ENCODE measurements around the gene SLC25A34.

The SLC25A34 gene

DNA sequence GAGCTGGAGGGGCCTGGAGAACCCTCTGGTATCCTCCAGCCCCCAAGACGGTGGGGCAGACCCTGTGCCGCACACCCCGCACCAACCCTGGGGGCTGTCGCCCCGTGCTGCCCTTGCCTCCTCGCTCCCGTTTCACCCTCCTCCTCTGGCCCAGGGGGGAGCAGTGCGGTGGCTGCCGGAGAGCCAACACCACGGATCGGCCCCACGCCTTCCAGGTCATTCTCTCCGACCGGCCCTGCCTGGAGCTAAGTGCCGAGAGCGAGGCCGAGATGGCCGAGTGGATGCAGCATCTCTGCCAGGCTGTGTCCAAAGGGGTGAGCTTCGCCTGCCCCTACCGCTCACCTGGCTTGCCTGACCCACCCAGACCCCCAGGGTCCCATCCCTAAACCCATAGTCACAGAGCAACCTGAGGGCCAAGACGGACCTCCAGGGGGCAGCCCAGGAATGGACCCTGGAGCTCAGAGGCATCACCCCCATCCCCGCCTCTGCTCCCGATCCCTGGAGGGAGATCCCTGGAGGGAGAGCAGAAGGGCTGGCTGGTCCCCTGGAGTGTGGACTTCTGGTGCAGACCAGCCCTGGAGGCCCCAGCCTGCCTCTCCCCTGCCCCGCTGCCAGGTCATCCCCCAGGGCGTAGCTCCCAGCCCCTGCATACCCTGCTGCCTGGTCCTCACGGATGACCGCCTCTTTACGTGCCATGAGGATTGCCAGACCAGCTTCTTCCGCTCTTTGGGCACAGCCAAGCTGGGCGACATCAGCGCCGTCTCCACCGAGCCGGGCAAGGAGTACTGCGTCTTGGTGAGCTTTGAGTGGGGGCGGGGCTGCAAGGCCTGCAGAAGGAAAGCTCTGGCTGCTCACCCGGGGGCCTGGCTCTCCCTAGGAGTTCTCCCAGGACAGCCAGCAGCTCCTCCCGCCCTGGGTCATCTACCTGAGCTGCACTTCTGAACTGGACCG lies 4.0 kb upstream of the SLC25A34 start:
- Histone ChIP-seq H3K9me3 (no peaks in the 10 kb centered on the region), H3K4me3 (no peak overlapping the region), H3K27ac (no peak overlapping the region), H3K9ac (no peak overlapping the region), H3K4me1 (peaks cover 22% of the 10 kb centered on the region), H3K4me2 (no peak overlapping the region), H3K36me3 (peaks cover 83% of the 10 kb centered on the region), H4K20me1 (peaks cover 37% of the 10 kb centered on the region), H3K27me3 (no peaks in the 10 kb centered on the region)
- no peak for TF ChIP-seq Cebpa-rat (IDR thresholded peaks at IDR 0.05)

GRCh38 chr1:15732686-15733081 lies 3.4 kb upstream of the SLC25A34 start:
- Histone ChIP-seq H3K27me3 (no peaks in the 10 kb centered on the region), H3K36me3 (peaks cover 76% of the 10 kb centered on the region), H3K9me3 (no peaks in the 10 kb centered on the region), H3K9ac (no peak overlapping the region), H3K4me2 (no peak overlapping the region), H3K4me1 (peaks cover 17% of the 10 kb centered on the region), H3K4me3 (no peak overlapping the region), H4K20me1 (peaks cover 30% of the 10 kb centered on the region), H3K27ac (no peak overlapping the region)
- TF ChIP-seq Cebpa-rat (IDR thresholded peaks at IDR 0.05), result no peak

- Histone ChIP-seq H3K9ac (no peak overlapping the region), H3K27ac (no peak overlapping the region), H3K4me2 (no peak overlapping the region), H3K27me3 (no peaks in the 10 kb centered on the region), H3K36me3 (peaks cover 70% of the 10 kb centered on the region), H3K9me3 (no peaks in the 10 kb centered on the region), H4K20me1 (peaks cover 24% of the 10 kb centered on the region), H3K4me3 (no peak overlapping the region), H3K4me1 (peaks cover 17% of the 10 kb centered on the region)
- no peak for TF ChIP-seq Cebpa-rat (IDR thresholded peaks at IDR 0.05)
These were observed 2.8 kb upstream of the SLC25A34 start for GRCh38 chr1:15733218-15733725.

- peaks cover 19% of the 10 kb centered on the region for H4K20me1 ChIP-seq
- no peak overlapping the region for H3K9ac ChIP-seq
- no peak overlapping the region for H3K27ac ChIP-seq
- no peak for TF ChIP-seq Cebpa-rat (IDR thresholded peaks at IDR 0.05)
- H3K9me3 ChIP-seq, result no peaks in the 10 kb centered on the region
- peaks cover 65% of the 10 kb centered on the region for H3K36me3 ChIP-seq
- H3K27me3 ChIP-seq, result no peaks in the 10 kb centered on the region
- no peak overlapping the region for H3K4me2 ChIP-seq
- H3K4me3 ChIP-seq, result no peak overlapping the region
- peaks cover 17% of the 10 kb centered on the region for H3K4me1 ChIP-seq
These were observed 2.3 kb upstream of the SLC25A34 start for GRCh38 chr1:15733726-15734226.

DNA sequence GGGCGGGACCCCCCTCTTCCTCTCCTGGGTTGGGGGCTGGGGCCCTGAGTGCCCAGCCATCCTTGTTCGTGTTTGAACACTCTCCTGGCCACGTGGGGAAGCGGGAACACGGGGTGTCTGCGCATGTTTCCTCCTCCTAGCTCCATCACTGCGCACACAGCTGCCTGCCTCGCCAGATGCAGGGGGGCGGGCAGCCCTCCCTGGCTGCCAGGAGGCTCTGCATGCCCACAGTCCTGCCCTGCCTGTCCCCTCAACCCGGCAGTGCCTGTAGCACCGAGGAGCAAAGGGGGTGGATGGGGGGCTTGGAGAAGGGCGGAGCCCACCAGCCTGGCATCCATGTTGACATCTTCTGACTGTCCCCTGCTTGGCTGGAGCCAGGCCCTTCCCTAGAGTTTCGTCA lies 1.8 kb upstream of the SLC25A34 start:
- Histone ChIP-seq H3K9ac (no peak overlapping the region), H3K27ac (no peak overlapping the region), H3K27me3 (no peaks in the 10 kb centered on the region), H3K9me3 (no peaks in the 10 kb centered on the region), H3K4me2 (no peak overlapping the region), H3K4me1 (peaks cover 14% of the 10 kb centered on the region), H4K20me1 (peaks cover 16% of the 10 kb centered on the region; the same call in 1 of the 2 replicates), H3K4me3 (no peak overlapping the region), H3K36me3 (peaks cover 60% of the 10 kb centered on the region)
- TF ChIP-seq Cebpa-rat (IDR thresholded peaks at IDR 0.05), result no peak

DNA sequence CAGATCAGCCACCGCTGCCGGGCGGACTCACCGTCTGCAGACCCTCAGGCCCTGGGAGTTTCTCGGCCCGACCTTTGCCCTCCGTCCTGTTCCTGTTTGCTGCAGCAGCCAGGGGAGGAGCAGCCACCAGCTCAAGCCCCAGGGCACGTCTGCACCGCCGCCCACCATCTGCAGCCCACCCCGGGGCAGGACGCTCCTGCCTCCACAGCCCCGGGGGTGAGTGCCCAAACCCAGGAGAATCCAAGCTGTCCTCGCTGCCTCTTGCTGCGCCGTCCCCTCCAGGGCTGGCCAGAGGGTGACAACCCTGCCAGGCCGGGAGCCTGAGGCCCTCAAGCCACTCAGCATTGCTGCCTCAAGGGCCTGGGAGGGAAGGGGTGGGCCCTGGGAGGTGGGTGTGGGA lies 1.2 kb upstream of the SLC25A34 start:
- TF ChIP-seq Cebpa-rat (IDR thresholded peaks at IDR 0.05), result no peak
- Histone ChIP-seq H3K36me3 (peaks cover 55% of the 10 kb centered on the region), H3K27ac (no peak overlapping the region), H3K4me2 (no peak overlapping the region), H3K4me3 (no peak overlapping the region), H3K4me1 (peaks cover 13% of the 10 kb centered on the region), H4K20me1 (peaks cover 16% of the 10 kb centered on the region; the same call in 1 of the 2 replicates), H3K9ac (no peak overlapping the region), H3K27me3 (no peaks in the 10 kb centered on the region), H3K9me3 (no peaks in the 10 kb centered on the region)

- no peak overlapping the region for H3K27ac ChIP-seq
- H3K9me3 ChIP-seq, result no peaks in the 10 kb centered on the region
- peaks cover 13% of the 10 kb centered on the region for H3K4me1 ChIP-seq
These were observed 587 bp upstream of the SLC25A34 start for GRCh38 chr1:15735304-15736037.

DNA sequence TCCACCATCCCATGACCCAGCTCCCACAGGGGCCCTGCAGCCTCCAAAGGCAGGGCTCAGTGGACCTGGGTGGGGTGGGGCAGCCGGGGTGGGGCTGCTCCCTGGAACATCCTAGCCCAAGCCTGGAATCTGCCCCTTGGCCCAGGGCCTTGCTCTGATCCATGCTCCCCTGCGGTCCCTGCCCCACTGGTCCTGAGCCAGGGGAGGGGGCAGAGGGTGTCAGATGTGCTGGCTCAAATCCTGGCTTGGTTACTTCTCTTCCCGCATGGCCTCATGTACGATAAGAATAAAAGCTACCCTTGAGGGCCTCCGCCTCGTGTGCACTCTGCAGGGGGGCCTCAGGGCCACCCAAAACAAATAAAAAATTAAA lies 819 bp downstream of the SLC25A34 start:
- Histone ChIP-seq H3K27me3 (no peaks in the 10 kb centered on the region), H4K20me1 (0 out of 2 replicates have a peak, but pooled peaks cover 5% of the 10 kb centered on the region), H3K9ac (no peak overlapping the region), H3K36me3 (peaks cover 36% of the 10 kb centered on the region), H3K4me2 (no peak overlapping the region), H3K27ac (no peak overlapping the region), H3K4me1 (peaks cover 13% of the 10 kb centered on the region), H3K4me3 (no peak overlapping the region), H3K9me3 (no peaks in the 10 kb centered on the region)
- TF ChIP-seq Cebpa-rat (IDR thresholded peaks at IDR 0.05), result no peak

More at GRCh38 chr1:15735304-15736037, 587 bp upstream of the SLC25A34 start:
- H3K4me2 ChIP-seq, result no peak overlapping the region
- no peaks in the 10 kb centered on the region for H3K27me3 ChIP-seq
- peaks cover 16% of the 10 kb centered on the region; the same call in 1 of the 2 replicates for H4K20me1 ChIP-seq
- TF ChIP-seq Cebpa-rat (IDR thresholded peaks at IDR 0.05), result no peak
- peaks cover 50% of the 10 kb centered on the region for H3K36me3 ChIP-seq
- H3K4me3 ChIP-seq, result no peak overlapping the region
- no peak overlapping the region for H3K9ac ChIP-seq

All from BLaER1 (cell line).